Endodermal cell (in vitro differentiated cells): ENCODE results near the gene C4B. TPM values are rescaled to one million over a fixed set of nuclear protein-coding genes. Genes with fewer than 3 reads are reported as not detected.

Source experiments
- DNase-seq: peaks from one replicate; pipeline ENCODE4 v3.0.0-alpha.2; 2017
- H3K27ac ChIP-seq: 2 replicates; pipeline ENCODE4 v1.5.1; 2013; ENCODE audit warnings: mild to moderate bottlenecking, low read depth, low read length, moderate library complexity
- H3K27me3 ChIP-seq: 2 replicates; pipeline ENCODE4 v1.6.1; 2013; ENCODE audit warnings: mild to moderate bottlenecking, low read length, moderate library complexity; ENCODE audit not compliant: insufficient read depth, control insufficient read depth, poor library complexity, severe bottlenecking
- H3K36me3 ChIP-seq: 2 replicates; pipeline ENCODE4 v1.7.0; 2013; ENCODE audit warnings: mild to moderate bottlenecking, low read length, moderate library complexity; ENCODE audit not compliant: control insufficient read depth, insufficient read depth
- H3K4me1 ChIP-seq: one replicate; pipeline ENCODE4 v1.7.0; 2013; ENCODE audit warnings: low read length; ENCODE audit not compliant: control insufficient read depth, insufficient read depth
- H3K4me3 ChIP-seq: 2 replicates; pipeline ENCODE4 v1.5.1; 2013; ENCODE audit warnings: mild to moderate bottlenecking, low read length, moderate library complexity
- H3K9ac ChIP-seq: 2 replicates; pipeline ENCODE4 v1.6.1; 2013; ENCODE audit warnings: mild to moderate bottlenecking, low read length, moderate library complexity; ENCODE audit not compliant: poor library complexity, severe bottlenecking; ENCODE audit errors: extremely low read depth
- H3K9me3 ChIP-seq: 2 replicates; pipeline ENCODE4 v1.6.1; 2013; ENCODE audit warnings: mild to moderate bottlenecking, low read length, moderate library complexity; ENCODE audit not compliant: control insufficient read depth
- H3K27ac Mint-ChIP-seq: 2 replicates; pipeline ENCODE4 v1.8.0; 2020; ENCODE audit warnings: mixed read lengths
- H3K27me3 Mint-ChIP-seq: 2 replicates; pipeline ENCODE4 v1.8.0; 2021; ENCODE audit warnings: mild to moderate bottlenecking, mixed read lengths; ENCODE audit not compliant: insufficient read depth
- H3K36me3 Mint-ChIP-seq: 2 replicates; pipeline ENCODE4 v1.8.0; 2020; ENCODE audit warnings: low read depth, mixed read lengths
- H3K4me1 Mint-ChIP-seq: 2 replicates; pipeline ENCODE4 v1.8.0; 2020; ENCODE audit warnings: mixed read lengths
- H3K4me3 Mint-ChIP-seq: 2 replicates; pipeline ENCODE4 v1.8.0; 2020; ENCODE audit warnings: mild to moderate bottlenecking, moderate library complexity, mixed read lengths
- H3K9me3 Mint-ChIP-seq: 2 replicates; pipeline ENCODE4 v1.8.0; 2020; ENCODE audit warnings: mild to moderate bottlenecking, mixed read lengths
- CTCF ChIP-seq: fragments of 200-600 bp; sonication (generic); conservative IDR thresholded peaks from 2 replicates; pipeline ENCODE4 v1.5.0; 2021; ENCODE audit warnings: antibody characterized with exemption, mild to moderate bottlenecking
- WGBS, 2 experiments: methylation state at CpG; one replicate each; pipeline versions ENCODE4 v1.1.5 to v1.1.7; 2013; ENCODE audit warnings: missing lambda C conversion rate in 2 of 2, mixed read lengths in 1 of 2; ENCODE audit not compliant: insufficient coverage in 1 of 2, insufficient read length in 1 of 2; 5-methylcytosine and 5-hydroxymethylcytosine counted together
- total RNA-seq, 2 donors: library from RNA; stranded (reverse); fragmentation: NEBNext Ultra II Directional in 1 of 2; extraction: Animal tissue kit (Norgen Biotek cat#: 25700) in 1 of 2; gene quantifications; 2 replicates in 1 of 2; 3 replicates in 1 of 2; pipeline ENCODE4 v1.2.1, GENCODE V29; 2021

Gene C4B
- total RNA-seq, 2 donors from 2014 or later, result 3.7 to 5.5 TPM

- TF ChIP-seq CTCF, result no peak
- 90 to 91% methylated on average over 7 to 14 of the region's 14 CpGs for WGBS, 2 experiments
- no peak for DNase-seq
- H3K27ac ChIP-seq, result no peak overlapping the region
- H3K27me3 Mint-ChIP-seq, result no peaks in the 10 kb centered on the region
- H3K36me3 Mint-ChIP-seq, result no peaks in the 10 kb centered on the region
- H3K27me3 ChIP-seq, result no peaks in the 10 kb centered on the region
- no peak overlapping the region for H3K27ac Mint-ChIP-seq
- peaks cover 8% of the 10 kb centered on the region for H3K4me1 Mint-ChIP-seq
- H3K4me1 ChIP-seq, result no peaks in the 10 kb centered on the region
- H3K9me3 Mint-ChIP-seq, result no peaks in the 10 kb centered on the region
- H3K9ac ChIP-seq, result no peak overlapping the region
- H3K36me3 ChIP-seq, result no peaks in the 10 kb centered on the region
- no peak overlapping the region for H3K4me3 ChIP-seq
- no peaks in the 10 kb centered on the region for H3K9me3 ChIP-seq
- H3K4me3 Mint-ChIP-seq, result no peak overlapping the region
These were observed 54.3 kb downstream of the C4B start for GRCh38 chr6:32068867-32069266.

- Histone ChIP-seq H3K27me3 (no peaks in the 10 kb centered on the region), H3K4me1 (no peaks in the 10 kb centered on the region)
- no peak overlapping the region for H3K4me3 Mint-ChIP-seq
These were observed 54.9 kb downstream of the C4B start for GRCh38 chr6:32069460-32069859.

GRCh38 chr6:32069878-32070515 lies 55.4 kb downstream of the C4B start:
- no peaks in the 10 kb centered on the region for H3K36me3 ChIP-seq
- WGBS, 2 experiments, result 93 to 95% methylated on average over 12 to 24 of the region's 24 CpGs
- no peaks in the 10 kb centered on the region for H3K36me3 Mint-ChIP-seq
- no peaks in the 10 kb centered on the region for H3K27me3 ChIP-seq
- no peak for TF ChIP-seq CTCF
- no peak overlapping the region for H3K27ac Mint-ChIP-seq
- no peaks in the 10 kb centered on the region for H3K9me3 Mint-ChIP-seq
- H3K4me3 ChIP-seq, result no peak overlapping the region
- H3K4me1 ChIP-seq, result no peaks in the 10 kb centered on the region
- DNase-seq, result no peak
- H3K27me3 Mint-ChIP-seq, result peaks cover 1% of the 10 kb centered on the region
- no peak overlapping the region for H3K4me3 Mint-ChIP-seq
- H3K27ac ChIP-seq, result no peak overlapping the region
- H3K4me1 Mint-ChIP-seq, result peaks cover 8% of the 10 kb centered on the region
- H3K9me3 ChIP-seq, result no peaks in the 10 kb centered on the region
- no peak overlapping the region for H3K9ac ChIP-seq

More at GRCh38 chr6:32069460-32069859, 54.9 kb downstream of the C4B start:
- no peak overlapping the region for H3K9ac ChIP-seq
- no peak overlapping the region for H3K27ac ChIP-seq
- H3K9me3 ChIP-seq, result no peaks in the 10 kb centered on the region
- WGBS, 2 experiments, result 94% methylated on average over 17 of the region's 17 CpGs
- Mint-ChIP-seq H3K4me1 (peaks cover 8% of the 10 kb centered on the region), H3K27me3 (no peaks in the 10 kb centered on the region), H3K36me3 (no peaks in the 10 kb centered on the region), H3K9me3 (no peaks in the 10 kb centered on the region), H3K27ac (no peak overlapping the region)
- no peak overlapping the region for H3K4me3 ChIP-seq
- no peaks in the 10 kb centered on the region for H3K36me3 ChIP-seq
- no peak for TF ChIP-seq CTCF
- DNase-seq, result no peak
